MM.1S (cell line): Measurements from ENCODE around the gene JPH4.

ENCODE experiments used
- DNase-seq: peaks from one replicate; pipeline ENCODE4 v3.0.0-alpha.2; 2015
- H2AFZ ChIP-seq: fragments of 300-600 bp; sonication (generic); 2 replicates; pipeline ENCODE4 v1.6.0; 2016; ENCODE audit warnings: antibody characterized with exemption, low read length
- H3F3A ChIP-seq: fragments of 300-600 bp; sonication (generic); 2 replicates; pipeline ENCODE4 v1.6.1; 2016; ENCODE audit warnings: mild to moderate bottlenecking, antibody characterized with exemption, low read length, moderate library complexity, mixed read lengths; ENCODE audit not compliant: insufficient read depth
- H3K27ac ChIP-seq: fragments of 300-600 bp; sonication (generic); 2 replicates; pipeline ENCODE4 v1.5.1; 2016; ENCODE audit warnings: mild to moderate bottlenecking, low read length
- H3K27me3 ChIP-seq: fragments of 300-600 bp; sonication (generic); replicated peaks from 2 replicates; pipeline ENCODE4 v1.6.0; 2016; ENCODE audit warnings: low read length; ENCODE audit not compliant: insufficient read depth
- H3K36me3 ChIP-seq: fragments of 300-600 bp; sonication (generic); replicated peaks from 2 replicates; pipeline ENCODE4 v1.6.1; 2016; ENCODE audit warnings: mild to moderate bottlenecking, low read length, mixed read lengths; ENCODE audit not compliant: insufficient read depth
- H3K4me1 ChIP-seq: fragments of 300-600 bp; sonication (generic); 2 replicates; pipeline ENCODE4 v1.6.1; 2016; ENCODE audit warnings: low read length, mixed read lengths
- H3K4me2 ChIP-seq: fragments of 300-600 bp; sonication (generic); 2 replicates; pipeline ENCODE4 v1.6.0; 2016; ENCODE audit warnings: low read depth, low read length
- H3K4me3 ChIP-seq: fragments of 300-600 bp; sonication (generic); 2 replicates; pipeline ENCODE4 v1.5.1; 2016; ENCODE audit warnings: low read length, mixed read lengths
- H3K79me2 ChIP-seq: fragments of 300-600 bp; sonication (generic); 2 replicates; pipeline ENCODE4 v1.6.1; 2016; ENCODE audit warnings: mixed run types, low read length, mixed read lengths
- H3K9ac ChIP-seq: fragments of 300-600 bp; sonication (generic); 2 replicates; pipeline ENCODE4 v1.6.1; 2016; ENCODE audit warnings: low read length, mixed read lengths
- H3K9me2 ChIP-seq: fragments of 300-600 bp; sonication (generic); replicated peaks from 2 replicates; pipeline ENCODE4 v1.6.1; 2016; ENCODE audit warnings: mild to moderate bottlenecking, low read length, mixed read lengths; ENCODE audit not compliant: insufficient read depth
- H3K9me3 ChIP-seq: fragments of 300-600 bp; sonication (generic); replicated peaks from 2 replicates; pipeline ENCODE4 v1.6.1; 2016; ENCODE audit warnings: mild to moderate bottlenecking, low read length, mixed read lengths; ENCODE audit not compliant: insufficient read depth
- H4K20me1 ChIP-seq: fragments of 300-600 bp; sonication (generic); 2 replicates; pipeline ENCODE4 v1.6.1; 2016; ENCODE audit warnings: mild to moderate bottlenecking, low read length, moderate library complexity, mixed read lengths; ENCODE audit not compliant: insufficient read depth
- CTCF ChIP-seq: fragments of 300-600 bp; sonication (generic); IDR thresholded peaks from 2 replicates; pipeline ENCODE4 v1.5.1; 2016; ENCODE audit warnings: antibody characterized with exemption, low read length, mixed read lengths
- EZH2 ChIP-seq: fragments of 300-600 bp; sonication (generic); optimal IDR thresholded peaks from 2 replicates; pipeline ENCODE3; 2017; ENCODE audit warnings: low read depth, mild to moderate bottlenecking, antibody characterized with exemption, low read length, mixed read lengths
- EZH2phosphoT487 ChIP-seq: fragments of 300-600 bp; sonication (generic); IDR thresholded peaks from 2 replicates; pipeline ENCODE4 v1.6.1; 2018; ENCODE audit warnings: antibody characterized with exemption, low read length

JPH4 gene

GRCh38 chr14:23529016-23529415 is 49.6 kb downstream of the JPH4 start:
- Histone ChIP-seq H3K4me2 (no peak overlapping the region), H3K4me1 (no peaks in the 10 kb centered on the region), H3K36me3 (no peaks in the 10 kb centered on the region), H2AFZ (no peak overlapping the region), H3K4me3 (no peak overlapping the region), H3K9me2 (no peaks in the 10 kb centered on the region), H3K27me3 (no peaks in the 10 kb centered on the region), H3K9ac (no peak overlapping the region), H3K9me3 (no peaks in the 10 kb centered on the region), H3K27ac (no peak overlapping the region), H4K20me1 (no peaks in the 10 kb centered on the region), H3K79me2 (no peaks in the 10 kb centered on the region), H3F3A (no peaks in the 10 kb centered on the region)
- no peak for DNase-seq
- no peak for TF ChIP-seq EZH2
- no peak for TF ChIP-seq CTCF
- TF ChIP-seq EZH2phosphoT487 = no peak

- Histone ChIP-seq H3K79me2 (no peaks in the 10 kb centered on the region), H3K4me3 (no peak overlapping the region), H3K4me2 (no peak overlapping the region), H3K9me3 (no peaks in the 10 kb centered on the region), H3K9me2 (no peaks in the 10 kb centered on the region), H3F3A (no peaks in the 10 kb centered on the region), H4K20me1 (no peaks in the 10 kb centered on the region), H3K36me3 (no peaks in the 10 kb centered on the region), H3K27ac (no peak overlapping the region), H3K9ac (no peak overlapping the region), H3K27me3 (no peaks in the 10 kb centered on the region), H2AFZ (no peak overlapping the region), H3K4me1 (no peaks in the 10 kb centered on the region)
- TF ChIP-seq CTCF = no peak
- TF ChIP-seq EZH2phosphoT487 = no peak
- no peak for TF ChIP-seq EZH2
- DNase-seq = no peak
These were observed 50.0 kb downstream of the JPH4 start for GRCh38 chr14:23528555-23528954.

GRCh38 chr14:23525611-23526010 is 53.0 kb downstream of the JPH4 start:
- Histone ChIP-seq H3K79me2 (no peaks in the 10 kb centered on the region), H3F3A (no peaks in the 10 kb centered on the region), H3K4me3 (no peak overlapping the region), H3K4me1 (no peaks in the 10 kb centered on the region), H3K27ac (no peak overlapping the region), H3K36me3 (no peaks in the 10 kb centered on the region), H3K9ac (no peak overlapping the region), H3K9me2 (no peaks in the 10 kb centered on the region), H3K27me3 (no peaks in the 10 kb centered on the region), H3K9me3 (no peaks in the 10 kb centered on the region), H4K20me1 (no peaks in the 10 kb centered on the region), H3K4me2 (no peak overlapping the region), H2AFZ (no peak overlapping the region)
- TF ChIP-seq CTCF (no peak), EZH2phosphoT487 (no peak), EZH2 (no peak)
- DNase-seq = no peak

GRCh38 chr14:23524954-23525353 is 53.6 kb downstream of the JPH4 start:
- H4K20me1 ChIP-seq = no peaks in the 10 kb centered on the region
- no peaks in the 10 kb centered on the region for H3K9me3 ChIP-seq
- no peaks in the 10 kb centered on the region for H3K9me2 ChIP-seq
- TF ChIP-seq CTCF (no peak), EZH2 (no peak), EZH2phosphoT487 (no peak)
- H3K9ac ChIP-seq = no peak overlapping the region
- no peaks in the 10 kb centered on the region for H3K36me3 ChIP-seq
- no peaks in the 10 kb centered on the region for H3F3A ChIP-seq
- no peak overlapping the region for H3K4me2 ChIP-seq
- H3K4me3 ChIP-seq = no peak overlapping the region
- no peak overlapping the region for H2AFZ ChIP-seq
- no peaks in the 10 kb centered on the region for H3K27me3 ChIP-seq
- DNase-seq = no peak
- no peaks in the 10 kb centered on the region for H3K4me1 ChIP-seq
- no peaks in the 10 kb centered on the region for H3K79me2 ChIP-seq
- H3K27ac ChIP-seq = no peak overlapping the region
